Measurements from ENCODE around the gene RGL1.

Gene RGL1

DNA sequence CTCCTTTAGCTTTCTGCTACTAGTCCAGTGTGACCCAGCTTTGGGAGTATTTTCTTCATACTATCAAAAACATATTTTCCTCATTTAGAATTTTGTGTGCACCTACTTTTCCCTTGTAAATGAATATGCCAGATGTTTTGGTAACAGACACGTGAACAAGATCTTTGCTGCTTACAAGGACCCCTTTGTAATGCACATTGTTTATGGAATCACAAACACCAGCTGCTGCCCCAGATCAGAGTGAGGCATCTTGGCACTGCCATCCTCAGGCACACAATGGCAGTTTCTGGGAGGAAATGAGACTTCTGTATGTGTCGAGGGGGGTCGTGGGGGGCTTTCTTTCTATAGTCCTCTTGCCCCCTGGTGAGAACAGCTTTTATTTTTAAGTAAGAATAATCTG lies 115.7 kb downstream of the RGL1 start:
- no peak for DNase-seq

DNA sequence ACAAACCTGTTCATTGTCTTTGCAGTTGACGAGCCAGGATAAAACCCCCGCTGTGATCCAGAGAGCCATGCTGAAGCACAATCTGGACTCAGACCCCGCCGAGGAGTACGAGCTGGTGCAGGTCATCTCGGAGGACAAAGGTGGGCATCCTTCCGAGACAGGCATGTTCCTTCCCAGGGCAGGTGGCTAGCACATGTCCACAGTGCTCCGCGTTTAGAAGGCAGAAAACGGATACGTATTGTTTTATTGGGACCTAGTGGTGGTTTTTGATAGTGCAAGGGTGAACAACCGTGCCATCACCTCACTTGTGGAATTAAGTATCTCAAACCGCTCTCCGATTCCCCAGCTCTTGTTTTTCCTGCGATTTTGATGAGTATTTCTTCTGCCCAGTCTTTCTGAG lies 117.3 kb downstream of the RGL1 start:
- no peak for DNase-seq

DNA sequence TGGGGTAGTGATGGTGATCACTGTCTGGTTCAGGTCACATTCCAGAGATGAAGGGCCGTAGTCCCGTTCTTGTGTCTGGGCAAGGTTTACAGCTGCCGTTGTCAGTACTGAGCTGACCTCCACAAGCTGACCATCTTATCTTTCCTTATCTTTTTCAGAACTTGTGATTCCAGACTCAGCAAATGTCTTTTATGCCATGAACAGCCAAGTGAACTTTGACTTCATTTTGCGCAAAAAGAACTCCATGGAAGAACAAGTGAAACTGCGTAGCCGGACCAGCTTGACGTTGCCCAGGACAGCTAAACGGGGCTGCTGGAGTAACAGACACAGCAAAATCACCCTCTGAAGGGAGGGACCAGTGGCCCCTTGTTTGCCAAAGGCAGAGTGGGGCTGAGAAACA lies 121.0 kb downstream of the RGL1 start:
- DNase-seq = no peak

DNA sequence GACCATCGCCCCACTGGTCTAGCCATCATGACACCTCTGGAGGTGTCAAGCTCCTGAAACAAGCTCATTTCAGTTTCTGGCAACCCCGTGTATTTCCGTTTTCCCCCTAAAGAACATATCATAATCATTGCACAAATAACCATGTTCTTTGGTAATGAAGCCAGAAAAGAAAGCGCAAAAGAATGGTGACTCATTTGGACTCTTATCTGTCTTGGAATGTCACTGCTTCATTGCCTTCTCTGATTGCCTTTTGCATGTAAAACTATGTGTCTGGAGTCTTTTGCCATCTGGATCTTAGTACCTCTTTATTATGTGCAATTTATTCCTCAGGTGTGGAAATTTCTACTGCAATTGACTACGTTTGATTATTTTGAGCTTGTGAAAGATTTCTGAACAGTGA lies 122.1 kb downstream of the RGL1 start:
- DNase-seq = no peak

DNA sequence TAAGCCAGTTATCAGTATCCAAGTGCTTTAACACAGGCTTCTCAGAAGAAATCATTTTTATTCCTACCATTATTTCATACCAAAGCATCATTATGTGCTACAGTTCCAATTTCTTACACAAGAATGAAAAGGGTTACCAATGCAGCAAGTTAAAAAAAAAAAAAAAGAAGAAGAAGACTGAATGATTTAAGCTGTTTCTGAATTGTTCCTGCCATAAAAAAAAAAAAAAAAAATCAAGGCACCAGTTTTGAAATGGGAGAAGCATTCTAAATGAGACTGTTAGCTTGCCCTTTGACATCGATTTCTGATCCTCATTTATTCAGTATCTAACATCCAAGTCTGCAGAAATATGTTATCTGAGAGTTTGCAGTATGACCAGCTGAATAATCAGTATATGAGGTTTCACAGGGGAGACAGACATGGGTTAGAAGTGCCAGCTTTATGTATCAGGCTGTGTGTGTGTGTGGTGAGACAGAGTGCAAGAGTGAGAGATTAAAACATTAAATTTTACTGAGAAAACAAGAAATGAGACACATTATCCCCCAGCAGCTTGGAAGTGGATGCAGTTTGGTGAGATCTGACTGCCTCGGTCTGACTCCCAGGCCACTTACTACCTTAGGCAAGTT lies 126.8 kb downstream of the RGL1 start:
- DNase-seq = no peak

DNA sequence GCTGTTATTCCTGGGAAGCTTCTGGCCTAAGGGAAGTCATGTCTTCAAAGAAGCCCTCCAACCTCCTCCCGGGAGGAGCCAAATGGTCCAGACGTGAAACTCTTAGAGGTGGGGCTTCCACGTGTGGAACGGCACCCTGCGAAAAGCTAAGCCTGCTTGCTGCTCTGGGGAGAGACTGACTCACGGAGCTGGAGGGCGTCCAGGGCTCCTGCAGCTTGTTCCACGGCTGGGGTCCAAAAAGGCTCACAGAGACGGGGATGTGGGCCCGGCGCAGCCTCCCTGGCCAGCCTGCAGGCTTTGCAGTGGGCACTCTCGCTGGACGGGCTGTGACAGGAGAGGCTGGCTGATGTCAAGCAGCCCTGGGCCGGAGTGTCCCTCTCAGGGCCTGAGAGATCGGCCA lies 127.5 kb downstream of the RGL1 start:
- DNase-seq = no peak

DNA sequence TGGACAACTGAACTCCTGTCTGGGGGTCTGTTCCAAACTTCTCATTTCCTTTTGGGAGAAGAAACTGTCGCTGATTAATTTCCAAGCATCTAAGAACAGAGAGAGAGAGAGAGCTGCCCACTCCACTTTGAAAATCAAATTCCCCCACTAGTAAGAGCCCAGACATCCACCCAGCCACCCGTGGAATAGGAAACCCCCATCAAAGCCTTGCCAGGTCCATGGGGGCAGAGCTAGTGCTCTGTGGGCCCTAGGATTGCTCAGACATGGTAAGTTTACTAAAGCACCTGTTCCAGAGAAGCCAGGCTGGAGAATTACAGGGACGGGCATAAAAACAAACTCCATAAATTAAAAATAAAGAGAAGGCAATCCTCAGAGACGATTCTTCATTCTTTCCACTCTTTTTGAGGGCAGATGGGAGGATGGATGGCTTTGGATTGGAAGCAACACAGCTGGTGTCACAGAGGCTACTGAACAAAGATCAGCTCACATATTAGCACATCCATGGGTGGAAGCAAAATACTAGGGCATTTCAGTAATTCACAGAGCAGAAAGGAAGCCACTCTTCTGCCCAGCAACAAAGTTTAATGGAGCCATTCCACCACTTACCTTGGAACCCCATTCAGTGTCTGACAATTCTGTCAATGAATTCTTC lies 128.7 kb downstream of the RGL1 start:
- DNase-seq = no peak

DNA sequence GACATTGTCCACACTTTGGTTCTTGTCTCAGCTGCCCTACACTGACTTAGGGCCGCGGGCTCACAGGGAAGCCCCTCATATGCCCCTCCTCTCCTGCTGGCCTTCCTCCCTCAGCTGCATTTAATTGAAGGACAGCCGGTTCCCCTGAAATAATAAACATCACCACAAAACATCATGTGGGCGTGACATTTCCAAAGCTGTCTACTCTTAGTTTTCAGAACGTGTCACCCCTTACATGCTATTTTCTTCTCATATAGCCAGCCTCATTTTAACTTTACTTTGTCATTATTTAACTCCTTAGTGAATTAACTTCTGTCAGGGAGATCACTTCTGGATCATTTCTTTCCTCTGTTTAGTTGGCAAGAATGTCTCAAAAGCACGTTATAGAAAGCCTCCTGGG lies 129.4 kb downstream of the RGL1 start:
- no peak for DNase-seq

DNA sequence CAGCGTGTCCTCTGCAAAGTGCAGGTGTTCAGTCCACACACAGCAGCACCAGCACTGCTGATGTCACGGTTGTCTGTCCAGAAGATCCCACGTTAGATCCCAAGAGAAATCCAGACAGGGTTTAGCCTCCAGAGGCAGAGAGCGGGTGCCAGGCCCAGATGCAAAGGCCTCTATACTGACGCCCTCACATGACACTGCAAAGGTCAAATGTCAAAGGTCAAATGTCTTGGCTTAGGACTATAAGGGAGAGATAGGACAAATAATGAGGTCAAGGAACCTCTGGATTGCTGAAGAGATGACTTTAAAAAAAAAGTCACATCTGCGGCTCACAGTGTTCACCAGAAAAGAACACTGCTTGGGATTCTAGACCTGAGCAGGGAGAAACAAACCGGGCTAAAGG lies 131.1 kb downstream of the RGL1 start:
- DNase-seq = no peak

DNA sequence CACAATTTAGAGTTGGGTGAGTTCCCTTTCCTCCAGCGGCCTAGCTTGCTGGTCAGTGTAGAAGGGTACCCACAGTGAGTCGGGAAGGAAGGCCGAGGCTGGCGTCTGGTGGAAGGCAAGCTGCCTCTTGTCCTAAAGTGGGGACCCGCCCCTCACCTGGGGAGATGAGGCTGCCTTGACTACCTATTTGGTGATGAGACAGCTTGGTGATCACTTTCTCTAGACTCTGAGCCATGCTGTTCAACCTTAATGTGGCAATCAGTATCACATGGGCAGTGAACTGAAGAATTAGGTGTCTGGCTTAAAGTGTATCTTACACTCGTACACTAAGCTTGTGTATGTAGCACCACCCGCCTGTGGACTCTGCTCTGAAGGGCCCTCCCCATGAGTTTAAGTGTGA lies 131.9 kb downstream of the RGL1 start:
- no peak for DNase-seq

DNA sequence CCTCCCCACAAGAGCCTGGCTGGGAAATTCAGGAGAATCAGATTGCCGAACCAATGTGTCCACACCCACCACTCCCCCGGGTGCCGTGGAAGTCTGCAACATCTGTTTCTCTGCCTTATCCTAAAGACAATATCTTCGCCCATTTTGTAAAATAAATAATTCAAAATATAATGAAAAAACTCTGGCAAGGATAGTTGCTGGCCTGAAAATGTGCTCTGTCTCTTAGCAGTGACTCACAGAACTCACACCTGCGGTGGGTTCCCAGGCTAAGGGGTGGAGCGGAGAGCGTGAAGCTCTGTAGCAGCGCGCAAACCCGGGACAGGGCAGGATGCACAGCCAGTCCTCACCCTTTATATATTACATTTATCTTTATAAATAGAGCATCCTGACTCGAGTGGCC lies 132.7 kb downstream of the RGL1 start:
- no peak for DNase-seq

DNA sequence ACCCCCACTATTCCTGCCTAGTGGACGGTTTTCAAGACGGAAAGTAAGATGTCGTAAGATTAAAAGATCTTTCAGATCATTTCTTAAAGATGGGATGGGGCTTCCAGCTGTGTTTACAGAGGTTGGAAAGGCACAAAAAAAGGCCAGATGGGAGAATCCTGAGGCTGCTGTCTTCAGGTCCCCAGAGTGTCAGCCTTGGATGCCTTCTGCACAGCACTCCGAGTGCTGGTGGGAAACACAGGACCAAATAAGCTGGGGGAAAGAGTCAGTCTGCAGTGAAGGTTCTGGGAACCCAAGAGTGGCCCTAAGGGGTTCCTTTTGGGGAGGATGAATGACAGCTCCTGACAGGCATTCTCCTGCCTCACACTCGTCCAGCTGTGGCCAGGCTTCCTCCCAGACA lies 136.1 kb downstream of the RGL1 start:
- DNase-seq = no peak

DNA sequence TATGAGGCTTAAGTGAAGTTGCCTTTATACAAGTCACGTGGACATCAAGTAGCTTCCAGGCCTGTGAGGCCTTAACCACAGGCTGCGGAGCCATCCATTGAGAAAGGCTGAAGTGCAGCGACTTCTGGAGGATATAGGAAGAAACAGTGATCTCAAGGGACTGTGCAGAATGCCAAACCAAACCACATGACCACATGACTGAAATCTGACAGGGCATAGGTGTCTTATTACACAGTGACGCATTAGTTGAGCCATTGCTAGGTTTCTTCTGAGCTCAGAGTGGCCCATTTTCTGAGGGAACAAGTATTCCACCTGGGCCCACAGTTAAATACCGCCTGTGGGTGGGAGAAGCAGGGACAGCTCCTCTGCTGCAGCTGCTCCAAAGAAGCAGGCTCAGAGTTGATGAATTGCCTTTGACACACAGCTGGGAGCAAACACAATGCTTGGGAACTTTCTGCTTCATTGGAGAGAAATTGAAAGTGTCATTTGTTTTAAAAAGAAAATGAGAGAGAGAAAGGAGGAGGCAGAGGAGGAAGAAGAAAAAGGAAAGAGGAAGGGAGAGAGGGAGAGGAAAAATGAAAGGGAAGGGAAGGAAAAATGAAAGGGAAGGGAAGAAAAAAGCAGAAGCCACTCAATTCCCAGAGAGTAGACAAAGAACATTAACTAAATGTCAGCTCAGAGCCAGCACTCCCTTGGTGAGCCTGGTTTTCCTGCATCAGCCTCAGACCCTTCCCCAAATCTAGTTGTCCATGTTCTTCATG lies 138.2 kb downstream of the RGL1 start:
- no peak for DNase-seq

DNA sequence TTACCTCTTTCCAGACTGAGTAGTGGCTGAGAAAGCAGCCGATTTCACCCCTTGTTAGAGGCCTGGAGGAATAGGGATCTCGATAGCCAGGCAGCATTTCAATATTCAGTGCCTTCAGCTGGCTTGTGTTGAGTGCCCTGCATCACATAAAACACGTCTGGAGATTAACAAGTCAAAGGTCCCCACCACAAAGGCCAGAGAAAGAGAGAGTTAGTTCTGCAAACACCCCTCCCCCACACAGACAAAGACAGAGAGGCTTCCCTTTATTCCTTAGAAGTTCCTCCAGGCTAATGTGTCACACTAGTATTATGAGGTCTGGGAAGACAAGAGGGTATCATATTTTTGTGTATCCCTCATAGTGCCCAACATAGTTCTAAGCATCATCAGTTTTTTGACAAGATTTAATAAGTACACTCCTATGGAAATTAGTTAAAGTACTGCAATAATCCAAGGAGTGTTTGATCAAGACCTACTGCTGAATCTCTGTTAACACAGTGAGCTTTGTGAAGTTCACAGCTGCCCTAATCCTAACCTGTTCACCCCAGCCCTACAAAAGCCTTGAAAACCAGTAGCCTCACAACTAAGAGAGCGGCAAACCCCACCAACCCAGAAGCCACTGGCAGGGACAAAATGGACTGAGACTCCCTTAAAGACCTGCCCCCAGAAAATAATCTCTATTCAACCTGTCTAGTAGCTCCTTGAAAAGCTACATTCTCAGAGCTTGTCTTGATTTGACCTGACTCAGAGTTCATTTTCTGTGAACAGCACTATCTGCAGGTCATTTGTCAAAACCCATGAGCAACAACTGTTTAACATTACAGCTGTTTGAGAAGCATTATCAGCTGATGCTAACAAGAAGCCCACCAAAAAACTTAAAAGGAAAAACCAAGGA lies 140.8 kb downstream of the RGL1 start:
- DNase-seq = no peak

DNA sequence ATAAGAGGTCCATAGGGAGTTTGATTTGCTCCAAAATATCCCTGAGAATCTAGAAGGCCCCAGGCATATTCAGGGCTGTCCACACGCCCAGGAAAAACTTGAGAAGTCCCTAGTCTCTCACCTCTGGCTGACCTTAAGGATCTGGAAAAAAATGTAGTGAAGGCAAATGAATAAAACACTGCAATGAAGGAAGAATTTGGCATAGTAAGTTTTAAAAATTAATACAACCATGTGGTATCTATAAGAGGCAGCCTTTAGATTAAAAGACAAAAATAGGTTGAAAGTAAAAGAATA lies 141.3 kb downstream of the RGL1 start:
- no peak for DNase-seq

DNA sequence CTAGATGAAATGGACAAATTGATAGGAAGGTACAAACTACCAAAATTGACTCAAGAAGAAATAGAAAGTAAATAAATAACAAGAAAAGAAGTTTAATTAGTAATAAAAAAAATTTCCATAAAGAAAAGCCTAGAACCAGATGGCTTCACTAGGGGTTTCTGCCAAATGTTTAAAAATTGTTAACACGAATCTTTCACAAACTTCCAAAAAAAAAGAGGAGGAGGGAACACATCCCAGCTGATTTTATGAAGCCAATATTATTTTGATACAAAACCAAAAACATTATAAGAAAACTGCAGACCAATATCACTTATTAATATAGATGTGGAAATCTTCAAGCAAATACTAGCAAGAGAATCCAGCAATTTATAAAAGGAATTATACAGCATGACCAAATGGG lies 143.1 kb downstream of the RGL1 start:
- no peak for DNase-seq

DNA sequence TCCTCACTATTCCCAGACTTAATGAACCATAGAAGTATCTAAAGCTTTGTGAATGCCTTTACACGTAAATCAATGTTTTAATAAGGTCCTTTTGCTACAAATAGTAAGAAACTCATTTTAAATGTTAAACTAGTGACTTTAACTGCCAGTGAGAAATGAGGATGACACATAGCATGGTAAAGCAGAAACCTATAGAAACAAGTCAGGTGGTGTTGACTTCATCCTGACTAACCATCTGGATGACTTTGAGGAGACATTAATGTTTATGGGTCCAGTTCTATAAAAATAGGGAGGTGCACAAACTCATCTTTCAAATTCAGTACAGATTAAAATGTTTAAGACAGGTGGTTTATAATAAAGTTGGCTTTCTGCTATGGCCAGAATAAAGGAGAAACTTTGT lies 147.2 kb downstream of the RGL1 start:
- DNase-seq = no peak

DNA sequence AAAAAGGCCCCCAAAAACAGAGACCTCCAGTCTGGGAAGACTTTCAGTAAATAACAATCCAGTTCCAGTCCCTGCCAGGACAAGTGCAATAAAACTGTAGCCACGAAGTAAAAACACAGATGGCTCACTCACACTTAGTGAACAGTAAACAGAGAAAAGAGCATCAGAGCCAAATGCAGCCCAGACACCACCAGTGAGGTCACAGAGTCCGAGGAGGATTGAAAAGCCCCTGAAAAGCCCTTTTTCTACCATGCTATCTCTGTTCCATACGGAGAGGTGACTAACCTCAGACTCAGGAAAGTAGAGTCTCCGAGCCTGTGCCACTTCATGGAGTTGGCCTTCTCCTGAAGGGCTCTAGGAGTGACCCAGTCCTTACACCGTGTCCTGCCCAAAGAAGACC lies 148.1 kb downstream of the RGL1 start:
- no peak for DNase-seq

DNA sequence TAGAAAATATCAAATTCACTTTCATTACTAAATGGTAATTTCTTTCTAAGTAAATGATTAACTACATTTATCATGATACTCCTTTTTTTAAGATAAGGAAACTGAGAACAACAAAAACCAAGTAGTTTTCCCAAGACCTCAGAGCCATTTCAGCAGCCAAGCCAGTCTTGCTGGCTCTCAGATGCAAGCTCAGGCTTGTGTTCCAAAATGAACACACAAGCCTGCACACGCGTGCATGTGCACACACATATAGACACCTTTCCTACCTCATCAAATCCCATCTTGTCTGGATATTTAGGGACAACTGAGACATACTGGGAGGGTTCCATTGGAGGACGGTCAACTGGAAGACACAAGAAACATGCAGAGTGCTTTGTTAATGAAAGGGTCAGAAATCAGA lies 149.6 kb downstream of the RGL1 start:
- no peak for DNase-seq

DNA sequence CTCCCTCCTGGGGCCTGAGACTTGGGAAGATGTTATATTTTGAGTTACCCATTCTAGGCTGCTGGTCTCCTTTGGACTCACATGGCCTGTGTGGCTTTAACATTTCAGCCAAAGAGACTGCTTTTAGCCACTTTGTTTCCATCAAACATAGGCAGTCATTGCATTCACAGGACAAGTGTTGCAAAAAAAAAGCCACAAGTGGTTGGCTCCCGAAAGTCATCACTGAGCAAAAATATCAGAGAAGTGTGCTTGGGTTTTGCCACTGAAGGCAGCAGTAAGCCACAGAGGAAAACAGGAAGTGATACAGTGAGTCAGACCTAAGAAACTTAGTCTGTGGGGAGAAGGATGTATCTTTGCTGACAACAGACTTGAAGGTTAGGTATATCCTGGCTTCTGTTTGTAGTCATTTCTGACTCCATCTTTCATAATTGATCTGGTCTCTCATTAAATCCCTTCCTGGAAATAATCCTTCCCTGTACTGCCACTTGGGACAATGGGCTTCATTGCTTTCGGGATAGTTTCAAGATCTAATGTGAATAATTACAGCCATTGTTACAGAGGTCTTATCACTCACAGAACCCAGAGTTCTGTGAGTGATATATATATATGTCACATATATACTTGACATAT lies 151.8 kb downstream of the RGL1 start:
- DNase-seq = peak; percentile 40

DNA sequence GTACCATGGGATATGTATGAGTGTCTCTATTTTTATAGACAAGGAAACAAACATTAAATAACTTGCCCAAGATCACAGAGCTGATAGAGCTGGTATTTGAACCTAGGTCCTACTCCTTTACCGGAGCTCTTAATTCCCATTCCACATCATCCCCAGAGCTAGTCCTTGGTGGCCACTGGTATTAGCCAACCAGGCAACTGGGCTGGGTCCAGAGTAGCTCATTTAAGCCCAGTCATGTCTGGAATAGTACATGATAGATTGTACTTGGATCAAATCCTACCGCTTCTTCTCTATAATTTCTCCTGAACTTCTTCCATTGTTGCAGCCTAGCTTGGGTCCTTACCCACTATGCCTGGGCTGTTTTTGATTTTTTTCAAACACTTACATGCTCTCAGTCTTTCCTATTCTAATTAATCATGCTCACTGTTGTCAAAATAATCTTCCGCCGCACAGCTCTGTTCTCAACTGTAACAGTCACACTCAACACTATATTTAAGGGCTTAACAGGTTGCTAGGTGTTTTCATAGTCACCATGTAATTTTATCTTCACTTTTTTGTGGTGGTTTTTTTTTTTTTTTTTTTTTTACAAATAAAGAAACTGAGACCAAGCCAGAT lies 152.4 kb downstream of the RGL1 start:
- DNase-seq = no peak

DNA sequence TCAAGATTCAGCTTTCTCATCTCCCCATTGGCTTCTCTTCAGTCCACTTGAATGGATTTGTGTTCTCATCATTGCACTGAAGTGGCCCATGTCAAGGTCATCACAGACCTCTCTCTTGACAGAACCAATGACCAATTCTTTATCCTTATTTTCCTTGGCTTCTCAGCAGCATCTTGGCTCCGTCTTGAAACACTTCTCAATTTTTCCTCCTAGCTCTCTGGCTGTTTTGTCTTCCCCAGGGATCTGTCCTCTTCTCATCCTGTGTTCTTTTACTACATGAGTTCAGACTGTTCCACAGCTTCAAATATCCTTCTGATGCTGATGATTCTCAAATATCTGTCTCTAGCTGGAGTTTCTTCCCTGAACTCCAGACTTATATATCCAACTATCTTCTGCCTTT lies 154.0 kb downstream of the RGL1 start:
- no peak for DNase-seq

DNA sequence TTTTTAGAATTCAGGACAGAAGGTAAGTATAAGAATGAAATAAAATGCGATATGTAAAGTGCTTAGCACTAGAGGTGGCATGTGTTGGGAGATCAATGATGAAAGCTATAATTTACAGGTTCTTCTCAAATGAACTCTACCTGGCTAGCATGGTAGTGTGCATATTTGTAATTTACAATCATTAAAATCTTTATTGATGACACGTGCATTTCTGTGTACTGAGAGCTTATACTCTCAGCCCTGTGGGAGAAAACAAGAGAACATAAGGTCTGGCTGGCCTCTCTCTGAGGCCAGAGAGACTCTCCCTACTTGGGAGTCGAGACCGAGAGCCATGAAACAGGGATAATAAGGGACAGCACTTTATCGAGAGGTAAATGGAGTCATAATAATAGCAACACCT lies 156.2 kb downstream of the RGL1 start:
- DNase-seq = no peak

Data from activated CD4-positive, CD25-positive, alpha-beta regulatory T cell treated with anti-CD3 and anti-CD28 coated beads, Interleukin-2, amount 50 U/mL, for 72 hours (primary cell).